22Rv1 (cell line): Measurements from ENCODE around the gene CD247.

Experiments
- CTCF ChIP-seq: fragments of 450-650 bp; IDR thresholded peaks from 2 replicates; pipeline ENCODE4 v1.5.1; 2017; ENCODE audit warnings: mild to moderate bottlenecking
- ZFX ChIP-seq: fragments of 450-650 bp; IDR thresholded peaks from 2 replicates; pipeline ENCODE4 v1.6.1; 2017; ENCODE audit warnings: antibody characterized with exemption, borderline replicate concordance

DNA sequence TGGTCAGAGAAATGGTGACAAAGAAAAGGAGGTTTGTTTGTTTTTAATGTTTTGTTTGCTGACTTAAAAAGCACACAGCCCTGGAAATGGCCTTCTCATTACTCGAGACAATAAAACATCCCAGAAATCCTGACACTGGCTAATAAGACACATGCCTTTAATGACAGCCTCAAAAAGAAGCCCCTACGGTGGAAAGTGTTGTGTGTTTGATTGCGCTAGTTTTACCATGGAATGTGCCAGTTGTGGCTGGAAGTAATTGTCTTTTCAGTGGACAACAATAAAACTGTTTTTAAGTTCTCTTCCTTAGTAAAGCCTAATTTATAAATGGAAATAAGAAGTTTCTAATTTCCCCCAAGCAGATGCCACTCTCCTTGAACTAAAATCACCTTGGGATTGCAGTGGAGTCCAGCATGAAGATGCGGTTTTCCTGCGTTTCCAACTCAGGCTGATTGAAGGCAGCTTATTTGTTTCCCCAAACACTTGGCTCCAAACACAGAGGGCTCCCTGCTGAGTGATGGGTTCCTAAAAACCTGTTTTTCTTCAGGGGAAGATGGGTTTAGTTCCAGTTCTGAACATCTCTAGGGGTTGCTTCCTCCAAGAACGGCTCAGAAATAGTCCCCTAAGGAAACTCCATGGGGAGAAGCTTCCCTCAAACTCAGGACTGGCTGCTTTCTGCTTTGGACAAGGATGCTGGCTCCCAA is 54.3 kb downstream of the CD247 start:
- no peak for TF ChIP-seq CTCF
- TF ChIP-seq ZFX, result no peak
